H1 (cell line): ENCODE results near the gene USP49. TPM values are rescaled to one million over a fixed set of nuclear protein-coding genes. Genes with fewer than 3 reads are reported as not detected.

Source experiments
- CTCF ChIA-PET: fragments of 300-600 bp; sonication (Branson Sonifier 250); formaldehyde crosslinking; loops from one replicate; lab custom pipeline; 2021; ENCODE audit not compliant: partially characterized antibody; lab: Charles Lee
- POLR2A ChIA-PET: fragments of 300-600 bp; sonication (Branson Sonifier 250); formaldehyde crosslinking; loops from one replicate; lab custom pipeline; 2021; ENCODE audit warnings: inconsistent platforms; ENCODE audit not compliant: partially characterized antibody; lab: Charles Lee
- DNase-seq, 2 experiments: peaks; one replicate each; pipeline versions ENCODE4 v3.0.0 to v3.0.0-alpha.2; 2010 to 2022; ENCODE audit warnings: low spot score in 2 of 2, low read depth in 1 of 2, mixed read lengths in 1 of 2
- FAIRE-seq: peaks from 2 replicates; lab custom pipeline; 2011; peaks lifted over from hg19 to GRCh38; lab: Jason Lieb, UNC
- H2AFZ ChIP-seq: 2 replicates; pipeline ENCODE4 v1.8.1; 2012; ENCODE audit warnings: low read length, inconsistent platforms
- H2AK5ac ChIP-seq: 2 replicates; pipeline ENCODE4 v1.6.1; 2013; ENCODE audit warnings: low read depth, low read length
- H2BK120ac ChIP-seq: replicated peaks from 2 replicates; pipeline ENCODE3; 2013; ENCODE audit warnings: low read depth, low read length, inconsistent platforms
- H2BK12ac ChIP-seq: 2 replicates; pipeline ENCODE4 v1.6.1; 2013; ENCODE audit warnings: low read depth, low read length
- H2BK15ac ChIP-seq: 2 replicates; pipeline ENCODE4 v1.6.1; 2013; ENCODE audit warnings: low read length
- H2BK20ac ChIP-seq: 2 replicates; pipeline ENCODE4 v1.6.1; 2013; ENCODE audit warnings: low read length
- H2BK5ac ChIP-seq: 2 replicates; pipeline ENCODE4 v1.6.1; 2013; ENCODE audit warnings: low read depth, low read length
- H3K14ac ChIP-seq: 2 replicates; pipeline ENCODE4 v1.6.1; 2013; ENCODE audit warnings: inconsistent platforms; ENCODE audit not compliant: insufficient read length
- H3K18ac ChIP-seq: 2 replicates; pipeline ENCODE4 v1.6.1; 2013; ENCODE audit warnings: low read length; ENCODE audit errors: extremely low read depth
- H3K23ac ChIP-seq: 2 replicates; pipeline ENCODE4 v1.6.1; 2013; ENCODE audit warnings: inconsistent platforms; ENCODE audit not compliant: insufficient read length
- H3K23me2 ChIP-seq: 2 replicates; pipeline ENCODE4 v1.6.1; 2013; ENCODE audit warnings: low read depth, low read length
- H3K27ac ChIP-seq: 2 replicates; pipeline ENCODE4 v1.6.1; 2011; ENCODE audit warnings: low read depth, low read length, inconsistent platforms
- H3K27me3 ChIP-seq, 4 experiments: replicated peaks in 1 of 4; 1 replicate in 1 of 4; 2 replicates in 3 of 4; pipeline versions ENCODE4 v1.6.1 to v1.8.1; 2011 to 2013; ENCODE audit warnings: low read length in 3 of 4, mild to moderate bottlenecking in 3 of 4, inconsistent platforms in 2 of 4, mixed read lengths in 2 of 4, moderate library complexity in 1 of 4; ENCODE audit not compliant: control insufficient read depth in 3 of 4, insufficient read depth in 3 of 4; ENCODE audit errors: extremely low read depth in 1 of 4
- H3K36me3 ChIP-seq, 4 experiments: 2 replicates each; pipeline versions ENCODE4 v1.6.1 to v1.8.1; 2011 to 2013; ENCODE audit warnings: mild to moderate bottlenecking in 4 of 4, low read length in 3 of 4, moderate library complexity in 2 of 4, control low read depth in 1 of 4, inconsistent platforms in 1 of 4; ENCODE audit not compliant: insufficient read depth in 4 of 4, control insufficient read depth in 2 of 4
- H3K4ac ChIP-seq: replicated peaks from 2 replicates; pipeline ENCODE3; 2013; ENCODE audit warnings: low read length, low read depth, mixed read lengths, inconsistent platforms; ENCODE audit not compliant: insufficient read length
- H3K4me1 ChIP-seq, 4 experiments: replicated peaks in 1 of 4; 1 replicate in 1 of 4; 2 replicates in 3 of 4; pipeline versions ENCODE4 v1.6.1 to v1.8.1; 2011 to 2013; ENCODE audit warnings: low read length in 3 of 4, inconsistent platforms in 2 of 4, mixed read lengths in 1 of 4; ENCODE audit not compliant: insufficient read depth in 4 of 4, control insufficient read depth in 3 of 4
- H3K4me2 ChIP-seq, 2 experiments: 2 replicates each; pipeline versions ENCODE4 v1.6.1 to v1.8.1; 2011 to 2013; ENCODE audit warnings: low read depth in 2 of 2, low read length in 2 of 2, control low read depth in 1 of 2, inconsistent platforms in 1 of 2, mild to moderate bottlenecking in 1 of 2; ENCODE audit not compliant: insufficient read depth in 1 of 2
- H3K4me3 ChIP-seq, 4 experiments: fragments of 200-600, 300-600 bp in 1 of 4; sonication (generic), shearing (Covaris generic), sonication (Bioruptor Twin) in 1 of 4; 2 replicates each; pipeline versions ENCODE4 v1.5.1 to v1.8.1; 2011 to 2016; ENCODE audit warnings: low read length in 4 of 4, low read depth in 3 of 4, control low read depth in 2 of 4, inconsistent platforms in 2 of 4, mild to moderate bottlenecking in 2 of 4, mixed read lengths in 1 of 4, moderate library complexity in 1 of 4; ENCODE audit not compliant: insufficient read depth in 2 of 4; ENCODE audit errors: extremely low read depth in 1 of 4
- H3K56ac ChIP-seq: replicated peaks from 2 replicates; pipeline ENCODE3; 2013; ENCODE audit warnings: low read depth, mild to moderate bottlenecking, mixed read lengths, low read length, inconsistent platforms; ENCODE audit not compliant: insufficient read length
- H3K79me1 ChIP-seq: 2 replicates; pipeline ENCODE4 v1.6.1; 2013; ENCODE audit warnings: low read depth, low read length, control low read depth
- H3K79me2 ChIP-seq, 2 experiments: 2 replicates each; pipeline versions ENCODE4 v1.6.1 to v1.8.1; 2012 to 2013; ENCODE audit warnings: low read length in 2 of 2, mild to moderate bottlenecking in 2 of 2, inconsistent platforms in 1 of 2; ENCODE audit not compliant: insufficient read depth in 2 of 2, control insufficient read depth in 1 of 2
- H3K9ac ChIP-seq, 4 experiments: replicated peaks in 1 of 4; 1 replicate in 1 of 4; 2 replicates in 3 of 4; pipeline versions ENCODE4 v1.6.1 to v1.8.1; 2011 to 2013; ENCODE audit warnings: low read depth in 3 of 4, low read length in 3 of 4, control low read depth in 2 of 4, mild to moderate bottlenecking in 2 of 4, moderate library complexity in 2 of 4, inconsistent platforms in 1 of 4; ENCODE audit errors: extremely low read depth in 1 of 4
- H3K9me3 ChIP-seq, 2 experiments: 2 replicates each; pipeline versions ENCODE4 v1.6.1 to v1.8.1; 2012 to 2013; ENCODE audit warnings: mild to moderate bottlenecking in 2 of 2, moderate library complexity in 2 of 2, control low read depth in 1 of 2, inconsistent platforms in 1 of 2, low read depth in 1 of 2, low read length in 1 of 2, mixed read lengths in 1 of 2; ENCODE audit not compliant: insufficient read depth in 2 of 2
- H4K20me1 ChIP-seq, 2 experiments: replicated peaks in 1 of 2; 2 replicates each; pipeline versions ENCODE3 to v1.8.1; 2011 to 2013; ENCODE audit warnings: inconsistent platforms in 2 of 2, low read length in 2 of 2, mild to moderate bottlenecking in 1 of 2; ENCODE audit not compliant: insufficient read depth in 2 of 2, control insufficient read depth in 1 of 2
- H4K5ac ChIP-seq: 2 replicates; pipeline ENCODE4 v1.6.1; 2013; ENCODE audit warnings: low read length, low read depth, mixed read lengths, inconsistent platforms; ENCODE audit not compliant: insufficient read length
- H4K8ac ChIP-seq: 2 replicates; pipeline ENCODE4 v1.8.0; 2013; ENCODE audit warnings: mild to moderate bottlenecking, moderate library complexity, low read length, inconsistent platforms; ENCODE audit not compliant: insufficient read depth; ENCODE audit errors: extremely low read depth
- H4K91ac ChIP-seq: replicated peaks from 2 replicates; pipeline ENCODE3; 2013; ENCODE audit warnings: low read length, mixed read lengths, inconsistent platforms; ENCODE audit not compliant: insufficient read length
- CBX5 ChIP-seq: fragments of 300-800, 300-1000 bp; sonication (generic); IDR thresholded peaks from 2 replicates; pipeline ENCODE4 v1.7.1; 2016; ENCODE audit warnings: antibody characterized with exemption, low read length, low read depth
- EP300 ChIP-seq, 2 experiments: IDR thresholded peaks; 1 replicate in 1 of 2; 2 replicates in 1 of 2; pipeline ENCODE4 v1.6.1; 2011 to 2012; ENCODE audit warnings: low read depth in 2 of 2, low read length in 2 of 2, mild to moderate bottlenecking in 2 of 2, borderline replicate concordance in 1 of 2, inconsistent platforms in 1 of 2, moderate library complexity in 1 of 2
- TAF7 ChIP-seq: optimal IDR thresholded peaks from 2 replicates; pipeline ENCODE3; 2011; ENCODE audit warnings: low read depth, mild to moderate bottlenecking, inconsistent platforms, low read length, moderate library complexity, borderline replicate concordance
- USF2 ChIP-seq: IDR thresholded peaks from 2 replicates; pipeline ENCODE4 v1.6.1; 2011; ENCODE audit warnings: low read length, improper control_type of control experiment
- WGBS, 2 experiments: shearing (Covaris generic) in 1 of 2; methylation state at CpG; one replicate each; pipeline versions ENCODE4 v1.1.6 to v1.1.7; 2013 to 2015; ENCODE audit warnings: low lambda C conversion rate in 2 of 2, mixed read lengths in 2 of 2, inconsistent platforms in 1 of 2, low coverage in 1 of 2, missing lambda C conversion rate in 1 of 2; ENCODE audit not compliant: insufficient replicate concordance in 2 of 2, insufficient coverage in 1 of 2, insufficient read length in 1 of 2; ENCODE audit errors: extremely low coverage in 1 of 2, missing lambda C conversion rate in 1 of 2; 5-methylcytosine and 5-hydroxymethylcytosine counted together
- polyA plus RNA-seq, 7 experiments: library from polyadenylated mRNA; depleted of rRNA in 3 of 7; stranded (reverse) in 5 of 7; unstranded in 2 of 7; fragments of >200 nt in 5 of 7; fragments of 200-250 nt in 2 of 7; gene quantifications; 1 replicate in 5 of 7; 2 replicates in 1 of 7; 4 replicates in 1 of 7; pipeline versions ENCODE4 v1.2.1 to v1.2.3, GENCODE V29; 2011 to 2013; ENCODE audit warnings: missing spikeins in 2 of 7, mixed read lengths in 2 of 7
- total RNA-seq: library from RNA; stranded (reverse); fragmentation: NEBNext Ultra II Directional; extraction: Animal tissue kit (Norgen Biotek cat#: 25700); gene quantifications from 2 replicates; pipeline ENCODE4 v1.2.1, GENCODE V29; 2021

USP49 gene
- total and polyA plus RNA-seq, 2 of the 8 experiments (the other 6 are each of a cell fraction or from before 2014, with no cell fraction given), result 6.9 to 24.4 TPM

GRCh38 chr6:41909727-41910126, 14.6 kb upstream of the USP49 start:
- CTCF ChIA-PET, result interaction anchor here (0.9 to 1.7 kb wide), 2 partner anchors 12 to 133 kb away, joined by 3 to 9 read pairs; partner anchors contain the start of genes BYSL and MED20
- H3K36me3 ChIP-seq, result peaks cover 13 to 36% (median 28%) of the 10 kb centered on the region in 4 experiments
- no peak for TF ChIP-seq CBX5
- no peak for TF ChIP-seq EP300 (IDR thresholded peaks at IDR 0.05; ENCODE audit: borderline replicate concordance in 1 of 2, low read depth in 2 of 2, low read length in 2 of 2)
- TF ChIP-seq USF2, result no peak
- TF ChIP-seq TAF7, result no peak

More at GRCh38 chr6:41909727-41910126, 14.6 kb upstream of the USP49 start:
- Histone ChIP-seq H3K18ac (no peak overlapping the region), H4K8ac (no peak overlapping the region), H3K4me1 (no peaks in the 10 kb centered on the region), H4K5ac (no peak overlapping the region), H2BK120ac (no peak overlapping the region), H3K9ac (no peak overlapping the region), H3K4me3 (no peak overlapping the region), H3K23me2 (no peaks in the 10 kb centered on the region), H2BK5ac (no peak overlapping the region), H3K79me2 (peaks cover 0 to 11% of the 10 kb centered on the region in 2 experiments; a peak in 1 of 4 replicates), H3K79me1 (peaks cover 3% of the 10 kb centered on the region), H3K56ac (no peak overlapping the region), H3K4ac (no peak overlapping the region), H3K4me2 (no peak overlapping the region), H2BK15ac (no peak overlapping the region), H3K27ac (no peak overlapping the region), H2AK5ac (no peak overlapping the region), H4K20me1 (peaks cover 0 to 3% of the 10 kb centered on the region in 2 experiments), H3K27me3 (no peaks in the 10 kb centered on the region), H3K9me3 (no peaks in the 10 kb centered on the region), H3K14ac (no peak overlapping the region), H2BK12ac (no peak overlapping the region), H2BK20ac (no peak overlapping the region), H4K91ac (no peak overlapping the region), H3K23ac (no peak overlapping the region), H2AFZ (no peak overlapping the region)
- WGBS, 2 experiments, result 93% methylated on average over 1 of the region's 1 CpG; no CpG with 5 or more reads in 1 of the 2 experiments
- POLR2A ChIA-PET, result interaction anchor here (0.7 to 3.0 kb wide), 4 partner anchors 12 to 118 kb away, joined by 3 to 8 read pairs (median 7); partner anchors contain the start of genes BYSL and MED20
- DNase-seq (no peak), FAIRE-seq (no peak)
